ENCODE measurements around the gene TIMM13. TPM values are rescaled to one million over a fixed set of nuclear protein-coding genes. Genes with fewer than 3 reads are reported as not detected.

The TIMM13 gene
- total and polyA plus RNA-seq, 10 of the 15 experiments (the other 5 are each of a cell fraction or from before 2014, with no cell fraction given), result 9.9 to 205 (median 63.6) TPM

- Histone ChIP-seq H3K79me2 (ENCODE audit: control insufficient read depth, insufficient read depth, low read length) (peaks cover 5% of the 10 kb centered on the region), H3K9ac (ENCODE audit: control insufficient read depth, insufficient read depth, low read length) (peak overlapping the region; percentile 78), H3K27ac (ENCODE audit: control insufficient read depth, insufficient read depth) (peak overlapping the region; percentile 68), H3K27me3 (replicated peaks in 1 of 2; ENCODE audit: control insufficient read depth in 2 of 2, insufficient read depth in 2 of 2, low read length in 1 of 2) (no peaks in the 10 kb centered on the region), H3K4me1 (ENCODE audit: control insufficient read depth, insufficient read depth, low read length) (no peaks in the 10 kb centered on the region), H3K4me2 (ENCODE audit: control insufficient read depth, insufficient read depth) (peak overlapping the region; percentile 93), H3K4me3 (peak overlapping the region; percentile 88), H3K36me3 (ENCODE audit: control insufficient read depth in 2 of 2, insufficient read depth in 2 of 2, low read length in 1 of 2) (no peaks in the 10 kb centered on the region), H4K20me1 (ENCODE audit: control insufficient read depth, insufficient read depth) (no peaks in the 10 kb centered on the region), H2AFZ (ENCODE audit: control insufficient read depth, low read depth, low read length) (peak overlapping the region; percentile 96), H3K9me3 (replicated peaks; ENCODE audit: control insufficient read depth, insufficient read depth, low read length) (no peaks in the 10 kb centered on the region)
- ChIA-PET CTCF (interaction anchor here (1.1 to 1.2 kb wide), 2 partner anchors 14 to 146 kb away, joined by 3 to 4 read pairs; partner anchors contain the start of gene GADD45B), RAD21 (ENCODE audit: unreplicated experiment) (interaction anchor here (0.7 to 1.7 kb wide), 2 partner anchors 10 to 14 kb away, joined by 3 to 7 read pairs; partner anchors contain the start of gene GADD45B), SMC1A (ENCODE audit: uncharacterized antibody, unreplicated experiment) (interaction anchor here (1.0 to 1.5 kb wide), 3 partner anchors 8 to 159 kb away, joined by 3 to 4 read pairs (median 4); partner anchors contain the start of gene GADD45B), POLR2A (interaction anchor here (0.6 to 1.4 kb wide), 5 partner anchors 14 to 161 kb away, joined by 3 to 7 read pairs (median 3); partner anchors contain the start of genes GADD45B and TIMM13)
- in situ Hi-C loops (cut with MboI), result no loop called here
- ATAC-seq, result peak; percentile 90
- BruUV-seq (replicated peaks), result no TSS peak
- DNase-seq (ENCODE audit: low read depth, low spot score), result no peak
- 4% methylated on average over 61 of the region's 62 CpGs for WGBS (ENCODE audit: insufficient coverage, insufficient replicate concordance, low lambda C conversion rate, missing lambda C conversion rate)
- no peak for FAIRE-seq
- intact Hi-C loops (cut with micrococcal nuclease; ENCODE audit: unreplicated experiment), result loop anchor here (10.0 kb wide), 1 partner anchor 283 kb away; the partner anchor contains the start of gene SLC39A3
- peak; percentile 78 for TF ChIP-seq RELA (IDR thresholded peaks at IDR 0.05; ENCODE audit: borderline replicate concordance, partially characterized antibody)
- TF ChIP-seq E2F8 (IDR thresholded peaks at IDR 0.05; ENCODE audit: low read depth, partially characterized antibody), result peak; percentile 35
- TF ChIP-seq TCF12 (IDR thresholded peaks at IDR 0.05; ENCODE audit: low read depth, low read length), result peak; percentile 34; the same call in 1 of the 2 replicates
- peak; percentile 90 for TF ChIP-seq SIN3A (IDR thresholded peaks at IDR 0.05; ENCODE audit: low read depth, low read length)
- TF ChIP-seq SPI1 (IDR thresholded peaks at IDR 0.05; ENCODE audit: borderline replicate concordance, insufficient read depth, low read depth, low read length), result no peak
- TF ChIP-seq FOS (IDR thresholded peaks at IDR 0.05; ENCODE audit: borderline replicate concordance, extremely low read depth, insufficient read length), result no peak
- TF ChIP-seq SMAD1 (IDR thresholded peaks at IDR 0.05; ENCODE audit: low read depth, partially characterized antibody), result no peak
- 0 out of 2 replicates have a peak, but pooled peaks have one; percentile 31 for TF ChIP-seq ZNF217 (IDR thresholded peaks at IDR 0.05)
- no peak for TF ChIP-seq TCF7 (IDR thresholded peaks at IDR 0.05; ENCODE audit: borderline replicate concordance)
- TF ChIP-seq FOXM1 (IDR thresholded peaks at IDR 0.05; ENCODE audit: low read depth, low read length), result peak; percentile 69; the same call in 1 of the 2 replicates
- TF ChIP-seq POLR2A (IDR thresholded peaks at IDR 0.05; ENCODE audit: low read depth, low read length), result peak; percentile 62
- TF ChIP-seq RUNX3 (IDR thresholded peaks at IDR 0.05; ENCODE audit: low read length), result 0 out of 2 replicates have a peak, but pooled peaks have one; percentile 15
- TF ChIP-seq EGR1 (IDR thresholded peaks at IDR 0.05; ENCODE audit: borderline replicate concordance in 1 of 2, low read depth in 2 of 2, low read length in 2 of 2), result peak in 1 of 2 experiments; percentile 81; a peak in 2 of 3 replicates
- no peak for TF ChIP-seq SKIL (IDR thresholded peaks at IDR 0.05; ENCODE audit: low read depth, poor library complexity, severe bottlenecking)
- 0 out of 2 replicates have a peak, but pooled peaks have one; percentile 12 for TF ChIP-seq EED (IDR thresholded peaks at IDR 0.05; ENCODE audit: low read depth)
- 0 out of 2 replicates have a peak, but pooled peaks have one; percentile 11 for TF ChIP-seq MTA2 (IDR thresholded peaks at IDR 0.05; ENCODE audit: low read depth)
- TF ChIP-seq IKZF1 (conservative IDR thresholded peaks at IDR 0.05), result peak; percentile 91
- peak; percentile 77 for TF ChIP-seq SIX5 (IDR thresholded peaks at IDR 0.05; ENCODE audit: low read depth, low read length, severe bottlenecking)
- no peak for TF ChIP-seq CBFB (IDR thresholded peaks at IDR 0.05; ENCODE audit: low read depth)
Measured at GRCh38 chr19:2461751-2462634, 34.6 kb upstream of the TIMM13 start.
